WTC11 (cell line): ENCODE measurements around the gene PPP1R16B.

ENCODE experiments used
- CTCF ChIP-seq: fragments of 200-600 bp; IDR thresholded peaks from 2 replicates; pipeline ENCODE4 v1.8.0; 2022; ENCODE audit warnings: antibody characterized with exemption
- E2F1 ChIP-seq: sonication (generic); formaldehyde crosslinking; IDR thresholded peaks from 2 replicates; pipeline ENCODE4 v1.8.0; 2022; ENCODE audit warnings: mild to moderate bottlenecking, missing genetic modification reagents
- ELF4 ChIP-seq: sonication (generic); formaldehyde crosslinking; IDR thresholded peaks from 2 replicates; pipeline ENCODE4 v1.8.1; 2022; ENCODE audit warnings: low read depth, mild to moderate bottlenecking, moderate library complexity, missing genetic modification reagents
- JUN ChIP-seq: sonication (generic); formaldehyde crosslinking; IDR thresholded peaks from 2 replicates; pipeline ENCODE4 v1.8.0; 2023; ENCODE audit warnings: mild to moderate bottlenecking, missing genetic modification reagents
- SMAD3 ChIP-seq: sonication (generic); formaldehyde crosslinking; IDR thresholded peaks from 2 replicates; pipeline ENCODE4 v1.8.0; 2022; ENCODE audit warnings: missing genetic modification reagents, mild to moderate bottlenecking, borderline replicate concordance
- SP1 ChIP-seq: sonication (generic); formaldehyde crosslinking; conservative IDR thresholded peaks from 2 replicates; pipeline ENCODE4 v1.8.1; 2022; ENCODE audit warnings: missing genetic modification reagents

GRCh38 chr20:38762174-38762573 lies 43.3 kb upstream of the PPP1R16B start:
- no peak for TF ChIP-seq SP1 (CRISPR knock-in tag)
- no peak for TF ChIP-seq CTCF
- no peak for TF ChIP-seq JUN (CRISPR knock-in tag)
- no peak for TF ChIP-seq ELF4 (CRISPR knock-in tag)
- no peak for TF ChIP-seq SMAD3 (CRISPR knock-in tag)
- TF ChIP-seq E2F1 (CRISPR knock-in tag) = no peak
